HFF-Myc (cell line): ENCODE measurements around the gene LAG3.

Experiments
- DNase-seq: peaks from one replicate; pipeline ENCODE4 v3.0.0-alpha.2; 2011; ENCODE audit warnings: low read depth; ENCODE audit errors: extremely low read depth
- H3K4me3 ChIP-seq: replicated peaks from 2 replicates; pipeline ENCODE4 v1.5.1; 2011; ENCODE audit warnings: low read depth, mild to moderate bottlenecking, control low read depth, low read length
- TF ChIP-seq, protein P1 (sequence below): IDR thresholded peaks from 2 replicates; pipeline ENCODE4 v1.5.1; 2012; ENCODE audit warnings: mild to moderate bottlenecking, low read depth, low read length, control low read depth; ENCODE audit errors: missing control alignments

Gene LAG3

DNA sequence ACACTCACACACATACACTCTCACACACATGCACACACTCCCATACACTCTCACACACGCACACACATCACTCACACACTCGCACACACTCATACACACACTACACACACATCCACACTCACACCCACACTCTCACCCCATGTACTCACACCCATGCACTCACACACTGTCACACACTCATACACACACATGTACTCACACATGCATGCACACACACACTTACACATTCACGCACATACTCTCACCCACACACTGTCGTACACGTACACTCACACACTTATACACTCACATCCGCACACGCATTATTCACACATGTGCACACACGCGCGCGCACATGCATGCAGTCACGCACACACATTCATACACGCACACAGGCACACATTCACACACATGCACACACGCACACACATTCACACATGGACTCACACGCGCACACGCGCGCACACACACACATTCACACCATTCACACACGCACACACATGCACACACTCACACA lies 45.4 kb downstream of the LAG3 start:
- no peak for DNase-seq
- no peak overlapping the region for H3K4me3 ChIP-seq
- TF ChIP-seq, protein P1, sequence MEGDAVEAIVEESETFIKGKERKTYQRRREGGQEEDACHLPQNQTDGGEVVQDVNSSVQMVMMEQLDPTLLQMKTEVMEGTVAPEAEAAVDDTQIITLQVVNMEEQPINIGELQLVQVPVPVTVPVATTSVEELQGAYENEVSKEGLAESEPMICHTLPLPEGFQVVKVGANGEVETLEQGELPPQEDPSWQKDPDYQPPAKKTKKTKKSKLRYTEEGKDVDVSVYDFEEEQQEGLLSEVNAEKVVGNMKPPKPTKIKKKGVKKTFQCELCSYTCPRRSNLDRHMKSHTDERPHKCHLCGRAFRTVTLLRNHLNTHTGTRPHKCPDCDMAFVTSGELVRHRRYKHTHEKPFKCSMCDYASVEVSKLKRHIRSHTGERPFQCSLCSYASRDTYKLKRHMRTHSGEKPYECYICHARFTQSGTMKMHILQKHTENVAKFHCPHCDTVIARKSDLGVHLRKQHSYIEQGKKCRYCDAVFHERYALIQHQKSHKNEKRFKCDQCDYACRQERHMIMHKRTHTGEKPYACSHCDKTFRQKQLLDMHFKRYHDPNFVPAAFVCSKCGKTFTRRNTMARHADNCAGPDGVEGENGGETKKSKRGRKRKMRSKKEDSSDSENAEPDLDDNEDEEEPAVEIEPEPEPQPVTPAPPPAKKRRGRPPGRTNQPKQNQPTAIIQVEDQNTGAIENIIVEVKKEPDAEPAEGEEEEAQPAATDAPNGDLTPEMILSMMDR, result no peak

DNA sequence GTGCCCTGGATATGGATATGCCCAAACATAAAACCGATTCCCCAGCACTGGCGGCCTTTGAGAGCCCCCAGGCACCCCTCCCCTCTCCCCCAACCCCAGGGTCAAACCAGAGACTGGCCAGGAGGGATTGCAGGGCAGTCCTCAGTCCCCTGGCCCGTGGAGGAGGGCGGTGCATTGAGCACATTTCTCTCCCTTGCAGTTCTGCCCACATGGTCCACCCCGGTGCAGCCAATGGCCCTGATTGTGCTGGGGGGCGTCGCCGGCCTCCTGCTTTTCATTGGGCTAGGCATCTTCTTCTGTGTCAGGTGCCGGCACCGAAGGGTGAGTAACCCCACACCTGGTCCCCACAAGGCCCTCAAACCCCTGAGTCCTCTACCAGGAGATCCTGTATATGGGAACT lies 45.9 kb downstream of the LAG3 start:
- no peak for DNase-seq
- TF ChIP-seq, protein P1, result no peak
- no peak overlapping the region for H3K4me3 ChIP-seq

DNA sequence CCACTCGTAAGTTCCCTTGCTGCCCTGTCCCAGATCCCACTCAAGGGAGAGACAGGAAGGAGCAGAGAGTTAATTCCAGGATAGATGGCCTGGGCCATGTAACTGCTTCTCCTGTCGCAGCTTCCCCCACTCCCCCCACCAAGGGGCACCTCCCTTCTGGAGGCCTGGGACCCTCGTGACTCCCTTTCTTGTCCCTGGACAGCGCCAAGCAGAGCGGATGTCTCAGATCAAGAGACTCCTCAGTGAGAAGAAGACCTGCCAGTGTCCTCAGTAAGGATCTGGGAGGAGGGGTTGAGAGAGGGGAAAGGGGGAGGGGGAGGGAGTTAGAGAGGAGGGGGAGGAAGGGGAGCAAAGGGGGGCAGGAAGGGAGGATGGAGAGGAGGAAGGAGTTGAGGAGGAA lies 46.3 kb downstream of the LAG3 start:
- no peak overlapping the region for H3K4me3 ChIP-seq
- TF ChIP-seq, protein P1, result no peak
- no peak for DNase-seq

DNA sequence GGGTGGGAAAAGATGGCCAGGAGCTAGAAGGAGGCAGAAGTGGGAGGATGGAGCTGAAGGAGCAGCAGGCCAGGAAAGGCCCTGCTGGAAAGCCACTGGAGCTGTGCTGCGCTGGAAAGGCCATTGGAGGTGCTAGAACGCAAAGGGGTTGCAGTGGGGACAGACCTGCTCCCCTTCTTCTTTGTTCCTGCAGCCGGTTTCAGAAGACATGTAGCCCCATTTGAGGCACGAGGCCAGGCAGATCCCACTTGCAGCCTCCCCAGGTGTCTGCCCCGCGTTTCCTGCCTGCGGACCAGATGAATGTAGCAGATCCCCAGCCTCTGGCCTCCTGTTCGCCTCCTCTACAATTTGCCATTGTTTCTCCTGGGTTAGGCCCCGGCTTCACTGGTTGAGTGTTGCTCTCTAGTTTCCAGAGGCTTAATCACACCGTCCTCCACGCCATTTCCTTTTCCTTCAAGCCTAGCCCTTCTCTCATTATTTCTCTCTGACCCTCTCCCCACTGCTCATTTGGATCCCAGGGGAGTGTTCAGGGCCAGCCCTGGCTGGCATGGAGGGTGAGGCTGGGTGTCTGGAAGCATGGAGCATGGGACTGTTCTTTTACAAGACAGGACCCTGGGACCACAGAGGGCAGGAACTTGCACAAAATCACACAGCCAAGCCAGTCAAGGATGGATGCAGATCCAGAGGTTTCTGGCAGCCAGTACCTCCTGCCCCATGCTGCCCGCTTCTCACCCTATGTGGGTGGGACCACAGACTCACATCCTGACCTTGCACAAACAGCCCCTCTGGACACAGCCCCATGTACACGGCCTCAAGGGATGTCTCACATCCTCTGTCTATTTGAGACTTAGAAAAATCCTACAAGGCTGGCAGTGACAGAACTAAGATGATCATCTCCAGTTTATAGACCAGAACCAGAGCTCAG lies 47.0 kb downstream of the LAG3 start:
- DNase-seq, result no peak
- TF ChIP-seq, protein P1, result no peak

DNA sequence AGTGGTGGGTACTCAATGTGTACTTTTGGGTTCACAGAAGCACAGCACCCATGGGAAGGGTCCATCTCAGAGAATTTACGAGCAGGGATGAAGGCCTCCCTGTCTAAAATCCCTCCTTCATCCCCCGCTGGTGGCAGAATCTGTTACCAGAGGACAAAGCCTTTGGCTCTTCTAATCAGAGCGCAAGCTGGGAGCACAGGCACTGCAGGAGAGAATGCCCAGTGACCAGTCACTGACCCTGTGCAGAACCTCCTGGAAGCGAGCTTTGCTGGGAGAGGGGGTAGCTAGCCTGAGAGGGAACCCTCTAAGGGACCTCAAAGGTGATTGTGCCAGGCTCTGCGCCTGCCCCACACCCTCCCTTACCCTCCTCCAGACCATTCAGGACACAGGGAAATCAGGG lies 47.8 kb downstream of the LAG3 start:
- TF ChIP-seq, protein P1, result no peak
- H3K4me3 ChIP-seq, result no peak overlapping the region
- DNase-seq, result no peak

More for the DNA sequence above, 47.0 kb downstream of the LAG3 start:
- no peak overlapping the region for H3K4me3 ChIP-seq

DNA sequence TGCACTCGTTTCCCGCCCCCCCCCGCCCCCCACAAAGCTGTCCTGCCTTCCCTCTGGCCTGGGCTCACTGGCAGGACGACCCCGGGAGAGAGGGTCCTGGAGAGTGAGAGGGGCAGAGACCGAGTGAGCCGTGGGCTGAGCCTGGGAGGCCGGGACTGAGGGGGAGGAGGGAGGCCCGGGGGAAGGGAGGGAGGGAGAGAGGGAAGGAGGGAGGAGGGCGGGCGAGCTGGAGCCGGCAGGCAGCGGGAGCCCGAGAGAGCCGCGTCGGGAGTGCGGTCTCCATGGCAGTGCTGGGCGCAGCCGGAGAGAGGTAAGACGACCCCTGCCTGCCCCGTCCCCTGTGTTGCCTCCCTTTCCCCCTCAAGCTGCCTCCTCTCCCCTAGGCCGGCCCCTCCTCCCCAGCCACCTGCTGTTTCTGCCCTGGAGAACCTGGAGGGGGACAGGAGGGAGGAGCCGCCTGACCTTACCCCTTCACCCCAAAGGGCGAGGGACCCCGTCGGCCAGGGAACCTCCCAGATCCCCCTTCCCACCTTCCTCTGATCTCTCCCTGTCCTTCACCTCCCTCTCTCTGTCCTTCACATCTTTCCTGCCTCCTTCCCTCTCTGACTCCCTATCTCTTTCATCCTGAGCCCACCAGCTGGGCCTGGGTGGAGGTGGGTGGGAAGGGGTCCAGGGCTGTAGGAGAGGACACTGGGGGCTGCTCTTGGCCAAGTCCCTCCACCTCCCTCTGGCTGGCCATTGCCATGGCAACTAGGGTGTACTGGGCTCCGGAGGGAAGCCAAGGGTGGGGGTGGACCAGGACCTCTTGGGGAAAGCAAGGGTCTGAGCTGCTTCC lies 49.5 kb downstream of the LAG3 start, which contains the start of gene GPR162:
Gene GPR162 (plus strand): TSS at position 231 of the 835 bp plus-strand sequence. CDS start 2,078 bp downstream, outside the sequence.
- TF ChIP-seq, protein P1, result no peak
- no peak for DNase-seq
- H3K4me3 ChIP-seq, result peak within 1 kb of the TSS; percentile 43
